DND-41 (cell line): Measurements from ENCODE around the gene TAF1D.
"Not testable (repeated sequence)": the region's sequence is repeated elsewhere in the genome, so short reads cannot be mapped to it uniquely, and the experiment has no call there.

Source experiments
- ATAC-seq: fragments of 200-7000 bp; cut with Tn5 transposase; 3 replicates; pipeline ENCODE4 v1.9.1; 2021; ENCODE audit warnings: low read depth; ENCODE audit not compliant: insufficient read depth
- DNase-seq: peaks from one replicate; pipeline ENCODE4 v3.0.0-alpha.2; 2020
- H2AFZ ChIP-seq: 2 replicates; pipeline ENCODE4 v1.6.0; 2012; ENCODE audit warnings: low read depth, low read length
- H3K27ac ChIP-seq: 2 replicates; pipeline ENCODE4 v1.5.1; 2012; ENCODE audit warnings: low read length, inconsistent platforms
- H3K27me3 ChIP-seq: fragments of 200-600 bp; sonication (generic); 2 replicates; pipeline ENCODE4 v1.6.0; 2012; ENCODE audit warnings: low read length, mild to moderate bottlenecking, inconsistent platforms; ENCODE audit not compliant: insufficient read depth, poor library complexity
- H3K36me3 ChIP-seq: 2 replicates; pipeline ENCODE4 v1.5.1; 2012; ENCODE audit warnings: low read length, inconsistent platforms; ENCODE audit not compliant: insufficient read depth
- H3K4me1 ChIP-seq: 2 replicates; pipeline ENCODE4 v1.5.1; 2012; ENCODE audit warnings: mild to moderate bottlenecking, low read length; ENCODE audit not compliant: insufficient read depth
- H3K4me2 ChIP-seq: 2 replicates; pipeline ENCODE4 v1.6.0; 2012; ENCODE audit warnings: mild to moderate bottlenecking, moderate library complexity, low read length, inconsistent platforms; ENCODE audit not compliant: insufficient read depth
- H3K4me3 ChIP-seq, 2 experiments: fragments of 200-600 bp in 1 of 2; shearing (Covaris generic) in 1 of 2; 2 replicates each; pipeline ENCODE4 v1.5.1; 2012 to 2016; ENCODE audit warnings: inconsistent platforms in 2 of 2, low read length in 2 of 2, mild to moderate bottlenecking in 2 of 2, low read depth in 1 of 2, moderate library complexity in 1 of 2
- H3K79me2 ChIP-seq: 2 replicates; pipeline ENCODE4 v1.6.0; 2012; ENCODE audit warnings: low read length, inconsistent platforms; ENCODE audit not compliant: insufficient read depth
- H3K9ac ChIP-seq: 2 replicates; pipeline ENCODE4 v1.6.0; 2012; ENCODE audit warnings: low read depth, mild to moderate bottlenecking, inconsistent platforms, low read length, moderate library complexity
- H3K9me3 ChIP-seq: 2 replicates; pipeline ENCODE4 v1.5.1; 2012; ENCODE audit warnings: low read length, moderate library complexity, mild to moderate bottlenecking, inconsistent platforms; ENCODE audit not compliant: insufficient read depth, severe bottlenecking
- H4K20me1 ChIP-seq: 2 replicates; pipeline ENCODE4 v1.6.0; 2012; ENCODE audit warnings: low read length; ENCODE audit not compliant: insufficient read depth
- EZH2 ChIP-seq: IDR thresholded peaks from 3 replicates; pipeline ENCODE4 v1.6.1; 2012; ENCODE audit warnings: borderline replicate concordance, low read depth, mild to moderate bottlenecking, moderate library complexity, low read length, inconsistent platforms; ENCODE audit not compliant: severe bottlenecking
- TF ChIP-seq, protein P1 (sequence below): IDR thresholded peaks from 2 replicates; pipeline ENCODE4 v1.5.1; 2012; ENCODE audit warnings: borderline replicate concordance, low read length, moderate library complexity, mild to moderate bottlenecking; ENCODE audit not compliant: poor library complexity, severe bottlenecking; ENCODE audit errors: extremely low read depth

The TAF1D gene

DNA sequence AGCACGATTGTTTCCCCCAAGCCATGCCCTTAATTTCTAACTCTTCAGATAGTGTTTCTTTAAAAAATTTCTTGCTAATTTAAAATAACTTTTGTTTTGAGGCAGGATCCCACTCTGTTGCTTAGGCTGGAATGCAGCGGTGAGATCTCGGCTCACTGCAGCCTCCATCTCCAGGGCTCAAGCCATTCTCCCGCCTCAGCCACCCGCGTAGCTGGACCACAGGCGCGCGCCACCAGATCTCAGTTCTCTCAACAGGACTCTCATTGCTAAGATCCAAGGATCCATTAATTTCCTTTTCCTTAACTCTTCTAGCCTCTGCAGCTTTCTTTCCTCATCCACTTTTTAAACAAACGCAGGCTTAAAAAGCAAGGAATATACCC is 42.5 kb upstream of the TAF1D start:
- peaks cover 54% of the 10 kb centered on the region for H3K79me2 ChIP-seq
- peak overlapping the region; percentile 94 for H3K27ac ChIP-seq
- DNase-seq (no peak), ATAC-seq (peak; percentile 58)
- no peaks in the 10 kb centered on the region for H3K9me3 ChIP-seq
- H3K4me1 ChIP-seq: peaks cover 31% of the 10 kb centered on the region
- H2AFZ ChIP-seq: peak overlapping the region; percentile 94
- peaks cover 31% of the 10 kb centered on the region for H4K20me1 ChIP-seq
- TF ChIP-seq, protein P1, sequence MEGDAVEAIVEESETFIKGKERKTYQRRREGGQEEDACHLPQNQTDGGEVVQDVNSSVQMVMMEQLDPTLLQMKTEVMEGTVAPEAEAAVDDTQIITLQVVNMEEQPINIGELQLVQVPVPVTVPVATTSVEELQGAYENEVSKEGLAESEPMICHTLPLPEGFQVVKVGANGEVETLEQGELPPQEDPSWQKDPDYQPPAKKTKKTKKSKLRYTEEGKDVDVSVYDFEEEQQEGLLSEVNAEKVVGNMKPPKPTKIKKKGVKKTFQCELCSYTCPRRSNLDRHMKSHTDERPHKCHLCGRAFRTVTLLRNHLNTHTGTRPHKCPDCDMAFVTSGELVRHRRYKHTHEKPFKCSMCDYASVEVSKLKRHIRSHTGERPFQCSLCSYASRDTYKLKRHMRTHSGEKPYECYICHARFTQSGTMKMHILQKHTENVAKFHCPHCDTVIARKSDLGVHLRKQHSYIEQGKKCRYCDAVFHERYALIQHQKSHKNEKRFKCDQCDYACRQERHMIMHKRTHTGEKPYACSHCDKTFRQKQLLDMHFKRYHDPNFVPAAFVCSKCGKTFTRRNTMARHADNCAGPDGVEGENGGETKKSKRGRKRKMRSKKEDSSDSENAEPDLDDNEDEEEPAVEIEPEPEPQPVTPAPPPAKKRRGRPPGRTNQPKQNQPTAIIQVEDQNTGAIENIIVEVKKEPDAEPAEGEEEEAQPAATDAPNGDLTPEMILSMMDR: no peak
- no peak for TF ChIP-seq EZH2
- H3K9ac ChIP-seq: peak overlapping the region; percentile 95
- no peaks in the 10 kb centered on the region for H3K27me3 ChIP-seq
- H3K4me2 ChIP-seq: peak overlapping the region; percentile 91
- H3K4me3 ChIP-seq: peak overlapping the region; percentile 80 to 92
- peaks cover 39% of the 10 kb centered on the region for H3K36me3 ChIP-seq

DNA sequence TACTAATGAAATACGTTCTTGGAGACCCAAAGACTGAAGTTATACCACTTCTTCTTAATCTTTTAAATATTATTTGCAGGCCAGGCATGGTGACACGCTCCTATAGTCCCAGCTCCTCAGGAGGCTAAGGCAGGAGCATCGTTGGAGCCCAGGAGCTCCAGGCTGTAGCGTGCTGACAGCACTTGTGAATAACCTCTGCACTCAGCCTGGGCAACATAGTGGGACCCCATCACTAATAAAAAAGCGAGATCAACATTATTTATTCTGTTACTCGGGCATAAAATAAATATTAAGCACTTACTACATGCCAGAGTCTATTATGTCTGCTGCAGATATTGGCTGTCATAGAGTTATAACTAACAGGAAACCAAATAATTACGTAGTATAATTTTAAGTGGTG is 42.1 kb upstream of the TAF1D start:
- H3K9ac ChIP-seq: peak overlapping the region; percentile 95
- ATAC-seq (no peak), DNase-seq (no peak)
- peak overlapping the region; percentile 91 for H3K4me2 ChIP-seq
- no peaks in the 10 kb centered on the region for H3K9me3 ChIP-seq
- H3K27me3 ChIP-seq: no peaks in the 10 kb centered on the region
- H2AFZ ChIP-seq: peak overlapping the region; percentile 94
- peak overlapping the region; percentile 80 to 92 for H3K4me3 ChIP-seq
- peaks cover 29% of the 10 kb centered on the region for H4K20me1 ChIP-seq
- H3K27ac ChIP-seq: peak overlapping the region; percentile 94
- peaks cover 50% of the 10 kb centered on the region for H3K79me2 ChIP-seq
- H3K36me3 ChIP-seq: peaks cover 36% of the 10 kb centered on the region
- peaks cover 31% of the 10 kb centered on the region for H3K4me1 ChIP-seq
- TF ChIP-seq, protein P1: no peak
- TF ChIP-seq EZH2: no peak

DNA sequence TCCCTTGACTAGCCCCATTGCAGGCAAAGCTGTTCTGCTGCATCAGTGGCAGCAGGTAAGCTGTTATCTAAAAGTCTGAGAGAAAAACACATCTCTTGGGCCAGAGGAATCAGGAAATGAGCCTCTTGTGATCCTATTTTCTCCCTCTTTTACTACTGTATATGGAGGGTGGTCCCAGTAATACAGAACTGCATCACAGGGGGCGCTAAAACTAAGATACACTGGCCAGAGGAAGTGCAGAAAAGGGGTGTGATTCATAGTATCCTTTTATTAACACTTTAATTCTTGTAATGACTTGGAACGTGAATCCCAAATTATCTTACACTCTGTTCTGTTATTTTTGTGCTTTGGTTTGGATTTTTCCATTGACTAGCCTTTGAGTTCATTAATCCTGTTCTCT is 34.0 kb upstream of the TAF1D start:
- Histone ChIP-seq H3K79me2 (no peaks in the 10 kb centered on the region), H3K36me3 (no peaks in the 10 kb centered on the region), H4K20me1 (no peaks in the 10 kb centered on the region), H3K9ac (no peak overlapping the region), H2AFZ (no peak overlapping the region), H3K4me3 (no peak overlapping the region), H3K27me3 (no peaks in the 10 kb centered on the region), H3K4me1 (no peaks in the 10 kb centered on the region), H3K9me3 (peaks cover 16% of the 10 kb centered on the region), H3K4me2 (no peak overlapping the region), H3K27ac (no peak overlapping the region)
- ATAC-seq (peak; percentile 57; the same call in 2 of the 3 replicates), DNase-seq (peak; percentile 32)
- TF ChIP-seq, protein P1: peak; percentile 49
- no peak for TF ChIP-seq EZH2

DNA sequence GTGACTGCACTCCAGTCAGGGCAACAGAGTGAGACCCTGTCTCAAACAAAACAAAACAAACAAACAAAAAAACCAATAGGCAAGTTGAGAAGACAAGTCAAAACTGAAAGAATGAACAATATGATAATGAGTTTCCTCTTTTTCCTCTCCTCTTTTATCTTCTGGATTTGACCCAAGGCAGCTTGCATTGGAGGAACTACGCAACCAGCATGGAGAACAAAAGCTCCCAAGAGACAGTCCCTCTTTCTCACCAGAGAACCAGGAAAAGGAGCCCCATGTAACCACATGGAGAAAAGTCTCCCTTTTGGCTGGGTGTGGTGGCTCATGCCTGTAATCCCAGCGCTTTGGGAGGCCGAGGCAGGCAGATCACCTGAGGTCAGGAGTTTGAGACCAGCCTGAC is 33.3 kb upstream of the TAF1D start:
- not testable (repeated sequence) for H3K27me3 ChIP-seq, H3K27ac ChIP-seq, H3K4me2 ChIP-seq, H2AFZ ChIP-seq, H3K9ac ChIP-seq, H4K20me1 ChIP-seq, H3K4me1 ChIP-seq, H3K36me3 ChIP-seq, DNase-seq, H3K4me3 ChIP-seq, ATAC-seq, H3K79me2 ChIP-seq
- H3K9me3 ChIP-seq: peaks cover 16% of the 10 kb centered on the region
